ENCODE results near the gene CMTM6. TPM values are rescaled to one million over a fixed set of nuclear protein-coding genes. Genes with fewer than 3 reads are reported as not detected.
"Not testable (repeated sequence)": the region's sequence is repeated elsewhere in the genome, so short reads cannot be mapped to it uniquely, and the experiment has no call there.

CMTM6 gene
- total RNA-seq, 1 experiment from 2014 or later = 43.5 TPM

- WGBS (ENCODE audit: extremely low coverage, insufficient read length, low lambda C conversion rate) = no CpG with 5 or more reads among the region's 7 CpGs
- not testable (repeated sequence) for H3K9me3 Mint-ChIP-seq
Observed at GRCh38 chr3:32464726-32465125, 37.9 kb downstream of the CMTM6 start.

GRCh38 chr3:32463415-32463814 is 39.2 kb downstream of the CMTM6 start:
- DNase-seq; H2AFZ ChIP-seq (ENCODE audit: low read length); H3K27ac Mint-ChIP-seq; H4K91ac ChIP-seq (ENCODE audit: insufficient read length, low read depth, low read length); H3T11ph ChIP-seq (ENCODE audit: low read length); H3K4me2 ChIP-seq (ENCODE audit: insufficient read depth, insufficient read length, low read length); H4K5ac ChIP-seq (ENCODE audit: insufficient read length, low read depth, low read length); H2AK5ac ChIP-seq (ENCODE audit: insufficient read length, low read length); H3K56ac ChIP-seq (ENCODE audit: insufficient read length, low read depth, low read length); H3K79me1 ChIP-seq (ENCODE audit: insufficient read depth, low read depth, low read length, poor library complexity, severe bottlenecking); H3K27me3 Mint-ChIP-seq (ENCODE audit: low read depth); H3K27me3 ChIP-seq (ENCODE audit: insufficient read depth, low read length); H3K79me2 ChIP-seq (ENCODE audit: insufficient read depth, low read length); H3K9me3 Mint-ChIP-seq; H3K4ac ChIP-seq (ENCODE audit: low read depth, low read length); H2BK5ac ChIP-seq (ENCODE audit: insufficient read length, low read length); H3K27ac ChIP-seq (ENCODE audit: insufficient read length, low read depth, low read length); H3K4me3 Mint-ChIP-seq; H4K8ac ChIP-seq (replicated peaks; ENCODE audit: insufficient read length, low read depth, low read length); H2BK12ac ChIP-seq (ENCODE audit: insufficient read length, low read depth, low read length); H3K14ac ChIP-seq (ENCODE audit: insufficient read depth, low read length); H3K23me2 ChIP-seq (ENCODE audit: insufficient read length, low read depth, low read length, poor library complexity, severe bottlenecking); H3K23ac ChIP-seq (ENCODE audit: insufficient read length, low read depth, low read length); H2BK20ac ChIP-seq (ENCODE audit: low read depth, low read length, poor library complexity, severe bottlenecking); H3K9ac ChIP-seq (ENCODE audit: extremely low read depth, insufficient read length, low read length); H3K18ac ChIP-seq (ENCODE audit: insufficient read length, low read depth, low read length); H3K9me3 ChIP-seq (ENCODE audit: control insufficient read depth, low read depth, low read length); H2BK15ac ChIP-seq (ENCODE audit: low read depth, low read length); H4K20me1 ChIP-seq (ENCODE audit: control insufficient read depth, insufficient read depth, insufficient read length); H3K36me3 Mint-ChIP-seq (ENCODE audit: insufficient read depth in 1 of 3, low read depth in 3 of 3); H2BK120ac ChIP-seq (ENCODE audit: low read depth, low read length, poor library complexity, severe bottlenecking); H3K4me1 ChIP-seq (ENCODE audit: insufficient read depth, low read length): not testable (repeated sequence)
- H3K4me1 Mint-ChIP-seq = peaks cover 16 to 21% of the 10 kb centered on the region in 2 experiments
- no CpG with 5 or more reads among the region's 7 CpGs for WGBS (ENCODE audit: extremely low coverage, insufficient read length, low lambda C conversion rate)

More at GRCh38 chr3:32464726-32465125, 37.9 kb downstream of the CMTM6 start:
- not testable (repeated sequence) for H4K5ac ChIP-seq (ENCODE audit: insufficient read length, low read depth, low read length); H3K23ac ChIP-seq (ENCODE audit: insufficient read length, low read depth, low read length); H3K27ac ChIP-seq (ENCODE audit: insufficient read length, low read depth, low read length); H3K9me3 ChIP-seq (ENCODE audit: control insufficient read depth, low read depth, low read length); H2AK5ac ChIP-seq (ENCODE audit: insufficient read length, low read length); H4K8ac ChIP-seq (replicated peaks; ENCODE audit: insufficient read length, low read depth, low read length); H4K91ac ChIP-seq (ENCODE audit: insufficient read length, low read depth, low read length); H2BK20ac ChIP-seq (ENCODE audit: low read depth, low read length, poor library complexity, severe bottlenecking); H3T11ph ChIP-seq (ENCODE audit: low read length); H2BK15ac ChIP-seq (ENCODE audit: low read depth, low read length); H2AFZ ChIP-seq (ENCODE audit: low read length); H3K56ac ChIP-seq (ENCODE audit: insufficient read length, low read depth, low read length); H3K18ac ChIP-seq (ENCODE audit: insufficient read length, low read depth, low read length); H3K23me2 ChIP-seq (ENCODE audit: insufficient read length, low read depth, low read length, poor library complexity, severe bottlenecking); H2BK5ac ChIP-seq (ENCODE audit: insufficient read length, low read length); H3K4me2 ChIP-seq (ENCODE audit: insufficient read depth, insufficient read length, low read length); H3K27me3 Mint-ChIP-seq (ENCODE audit: low read depth); H3K79me1 ChIP-seq (ENCODE audit: insufficient read depth, low read depth, low read length, poor library complexity, severe bottlenecking); DNase-seq; H3K27me3 ChIP-seq (ENCODE audit: insufficient read depth, low read length); H3K79me2 ChIP-seq (ENCODE audit: insufficient read depth, low read length); H3K4me1 ChIP-seq (ENCODE audit: insufficient read depth, low read length); H2BK120ac ChIP-seq (ENCODE audit: low read depth, low read length, poor library complexity, severe bottlenecking); H4K20me1 ChIP-seq (ENCODE audit: control insufficient read depth, insufficient read depth, insufficient read length); H3K36me3 Mint-ChIP-seq (ENCODE audit: insufficient read depth in 1 of 3, low read depth in 3 of 3); H3K14ac ChIP-seq (ENCODE audit: insufficient read depth, low read length); H2BK12ac ChIP-seq (ENCODE audit: insufficient read length, low read depth, low read length); H3K9ac ChIP-seq (ENCODE audit: extremely low read depth, insufficient read length, low read length); H3K4me3 Mint-ChIP-seq; H3K4ac ChIP-seq (ENCODE audit: low read depth, low read length)
- H3K27ac Mint-ChIP-seq = peak overlapping the region in 1 of 3 experiments; percentile 41; a peak in 1 of 7 replicates
- H3K4me1 Mint-ChIP-seq = peaks cover 13 to 16% of the 10 kb centered on the region in 2 experiments
